Ramos (cell line): ENCODE results near the gene TBCK.
"Not testable (repeated sequence)": the region's sequence is repeated elsewhere in the genome, so short reads cannot be mapped to it uniquely, and the experiment has no call there.

Experiments used
- in situ Hi-C: fragments of 300-500 bp; cut with MboI; formaldehyde crosslinking; loops from one replicate; pipeline ENCODE4 v1.14.3; 2022; ENCODE audit warnings: low sequenced_read_pairs; ENCODE audit not compliant: unreplicated experiment

Gene TBCK

DNA sequence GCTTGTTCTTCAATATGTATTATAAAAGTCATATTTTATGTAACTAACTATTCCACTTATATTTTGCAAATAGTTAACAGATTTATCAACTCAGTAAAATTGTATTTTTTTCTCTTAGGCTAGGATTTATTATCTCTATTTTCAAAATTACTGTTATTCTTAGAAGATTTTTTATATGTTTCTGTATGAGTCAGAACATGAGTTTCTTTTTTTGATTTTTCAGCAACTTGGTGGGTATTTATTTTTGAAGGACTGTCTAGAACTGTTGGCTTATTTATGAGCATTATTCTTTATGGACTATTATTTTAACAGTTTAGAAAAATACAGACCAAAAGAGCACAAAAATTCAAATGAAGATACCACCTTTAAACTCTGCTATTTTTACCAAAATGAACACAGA, 7.1 kb upstream of the TBCK start:
- in situ Hi-C loops = no loop called here

DNA sequence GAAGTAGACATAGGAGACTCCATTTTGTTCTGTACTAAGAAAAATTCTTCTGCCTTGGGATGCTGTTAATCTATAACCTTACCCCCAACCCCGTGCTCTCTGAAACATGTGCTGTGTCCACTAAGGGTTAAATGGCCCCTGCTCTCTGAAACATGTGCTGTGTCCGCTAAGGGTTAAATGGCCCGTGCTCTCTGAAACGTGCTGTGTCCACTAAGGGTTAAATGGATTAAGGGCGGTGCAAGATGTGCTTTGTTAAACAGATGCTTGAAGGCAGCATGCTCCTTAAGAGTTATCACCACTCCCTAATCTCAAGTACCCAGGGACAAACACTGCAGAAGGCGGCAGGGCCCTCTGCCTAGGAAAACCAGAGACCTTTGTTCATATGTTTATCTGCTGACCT, 5.8 kb upstream of the TBCK start:
- in situ Hi-C loops = not testable (repeated sequence)

DNA sequence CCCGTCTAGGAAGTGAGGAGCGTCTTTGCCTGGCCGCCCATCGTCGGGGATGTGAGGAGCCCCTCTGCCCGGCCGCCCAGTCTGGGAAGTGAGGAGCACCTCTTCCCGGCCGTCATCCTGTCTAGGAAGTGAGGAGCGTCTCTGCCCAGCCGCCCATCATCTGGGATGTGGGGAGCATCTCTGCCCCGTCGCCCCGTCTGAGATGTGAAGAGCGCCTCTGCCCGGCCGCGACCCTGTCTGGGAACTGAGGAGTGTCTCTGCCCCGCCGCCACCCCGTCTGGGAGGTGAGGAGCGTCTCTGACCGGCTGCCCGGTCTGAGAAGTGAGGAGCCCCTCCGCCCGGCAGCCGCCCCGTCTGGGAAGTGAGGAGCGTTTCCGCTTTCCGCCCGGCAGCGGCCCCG, 5.2 kb upstream of the TBCK start:
- in situ Hi-C loops = not testable (repeated sequence)

DNA sequence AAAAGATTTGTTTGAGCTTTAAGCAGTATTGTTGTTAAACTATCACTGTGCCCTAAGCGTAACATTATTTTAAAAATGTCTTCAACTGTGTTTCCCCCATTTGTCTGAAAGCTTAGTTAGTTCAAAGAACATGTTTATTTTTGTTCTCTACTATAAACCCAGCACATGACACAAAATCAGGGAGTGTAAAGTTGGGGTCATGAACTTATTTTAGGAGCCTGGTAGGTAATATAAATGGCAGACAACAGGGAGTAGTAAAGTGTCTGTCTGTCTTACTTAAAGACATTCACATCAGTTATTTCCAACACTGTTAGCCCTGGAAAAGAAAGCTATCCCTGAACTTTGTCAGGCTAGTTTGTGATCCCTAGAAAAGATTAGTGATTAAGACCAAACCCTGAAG, 4.2 kb upstream of the TBCK start:
- in situ Hi-C loops = no loop called here

DNA sequence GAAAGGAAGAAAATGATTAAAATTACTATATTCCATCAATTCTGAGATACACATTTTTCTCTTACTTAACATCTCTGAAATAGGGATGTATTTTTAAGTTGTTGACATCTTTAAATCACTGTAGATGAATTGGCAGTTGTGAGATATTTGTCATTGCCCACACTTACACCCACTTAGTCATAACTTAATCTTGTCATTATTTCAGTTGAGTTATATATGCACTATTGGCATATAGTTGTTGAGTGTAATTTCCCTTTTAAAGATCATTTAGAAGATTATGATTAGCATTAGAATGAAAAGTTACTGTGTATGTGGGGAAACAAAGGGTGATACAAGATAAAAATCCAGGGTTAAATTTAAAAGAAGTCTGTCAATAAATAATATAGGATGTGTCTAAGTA, 2.5 kb upstream of the TBCK start:
- in situ Hi-C loops = no loop called here

GRCh38 chr4:106317815-106318214, 1.8 kb upstream of the TBCK start:
- in situ Hi-C loops = no loop called here

GRCh38 chr4:106316773-106317409, 882 bp upstream of the TBCK start:
- in situ Hi-C loops = no loop called here

DNA sequence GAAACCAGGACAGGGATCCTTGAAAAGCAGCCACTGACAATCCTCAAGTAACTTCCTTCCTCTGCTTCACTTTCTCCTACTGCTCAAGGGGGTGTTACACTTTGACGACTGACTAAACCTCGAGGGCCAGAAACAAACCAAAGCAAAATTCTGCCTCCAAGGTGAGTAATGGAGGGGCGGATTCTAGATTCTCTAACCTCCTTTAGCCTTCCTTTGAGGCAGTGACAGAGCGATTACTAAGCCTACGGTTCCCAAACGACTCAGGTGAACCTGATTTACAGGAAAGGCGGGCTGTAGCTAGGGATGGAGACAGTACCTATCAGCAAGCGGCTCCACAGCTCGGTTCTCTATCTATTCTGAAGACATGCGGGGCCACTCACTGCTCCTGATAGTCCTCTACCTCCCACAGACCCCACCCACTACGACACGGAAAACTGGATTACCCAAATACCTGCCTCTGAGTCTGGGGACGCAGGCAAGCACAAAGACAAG, 487 bp downstream of the TBCK start:
- in situ Hi-C loops = no loop called here

DNA sequence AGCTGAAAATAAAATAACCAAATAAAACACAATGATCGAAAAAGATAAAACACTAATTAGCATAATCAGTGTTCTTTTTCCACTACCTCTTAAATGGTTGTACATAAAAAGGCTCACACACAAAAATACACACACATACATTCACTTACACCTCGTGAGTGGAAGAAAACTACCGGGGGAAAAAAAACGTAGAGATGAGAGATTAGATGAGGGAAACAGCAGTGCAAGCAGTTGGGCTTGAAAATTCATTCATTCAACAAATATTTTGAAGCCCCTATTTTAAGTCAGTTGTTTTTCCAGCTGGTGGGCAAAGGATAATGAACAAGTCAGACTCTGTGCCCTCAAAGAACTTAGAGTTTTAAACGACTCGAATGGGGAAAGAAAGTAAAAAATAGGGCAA, 1.0 kb downstream of the TBCK start:
- in situ Hi-C loops = no loop called here

GRCh38 chr4:106312997-106313522, 2.9 kb downstream of the TBCK start:
- in situ Hi-C loops = no loop called here

DNA sequence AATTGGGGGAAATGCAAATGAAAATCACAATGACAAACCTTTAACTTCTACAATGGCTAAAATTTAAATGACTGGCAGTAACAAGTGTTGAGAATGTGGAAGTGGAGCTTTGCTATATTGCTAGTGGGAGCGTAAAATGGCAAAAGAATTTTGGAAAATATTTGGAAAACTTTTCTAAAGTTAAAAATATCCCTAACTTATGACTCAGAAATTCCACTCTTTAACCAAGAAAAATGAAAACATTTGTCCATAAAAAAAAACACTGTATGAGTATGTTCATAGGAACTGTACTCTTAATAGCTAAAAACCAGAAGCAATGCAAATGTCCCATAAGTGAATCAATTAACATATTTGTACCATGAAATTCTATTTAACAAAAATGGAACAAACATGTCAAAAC, 3.6 kb downstream of the TBCK start:
- in situ Hi-C loops = no loop called here

DNA sequence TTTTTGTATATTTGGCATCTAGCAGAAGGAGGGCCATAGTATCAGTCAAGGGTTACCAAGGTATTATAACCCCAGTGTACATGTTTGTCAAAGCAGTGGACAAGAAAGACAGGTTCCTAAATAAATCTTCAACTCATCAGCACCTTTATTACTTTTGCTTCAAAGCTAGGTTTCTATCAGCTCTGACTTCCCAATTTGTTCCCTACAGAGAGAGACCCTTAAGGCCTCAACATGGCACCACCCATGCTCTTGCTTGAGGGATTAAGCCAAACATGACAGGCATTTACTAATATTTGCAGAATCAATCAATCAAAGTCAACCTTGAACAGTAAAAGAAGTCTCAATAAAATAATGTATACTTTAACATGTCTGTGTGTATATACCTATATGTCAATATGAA, 9.4 kb downstream of the TBCK start:
- in situ Hi-C loops = no loop called here

GRCh38 chr4:106305435-106306055, 10.5 kb downstream of the TBCK start:
- in situ Hi-C loops = no loop called here

GRCh38 chr4:106304632-106305031, 11.4 kb downstream of the TBCK start:
- in situ Hi-C loops = no loop called here

DNA sequence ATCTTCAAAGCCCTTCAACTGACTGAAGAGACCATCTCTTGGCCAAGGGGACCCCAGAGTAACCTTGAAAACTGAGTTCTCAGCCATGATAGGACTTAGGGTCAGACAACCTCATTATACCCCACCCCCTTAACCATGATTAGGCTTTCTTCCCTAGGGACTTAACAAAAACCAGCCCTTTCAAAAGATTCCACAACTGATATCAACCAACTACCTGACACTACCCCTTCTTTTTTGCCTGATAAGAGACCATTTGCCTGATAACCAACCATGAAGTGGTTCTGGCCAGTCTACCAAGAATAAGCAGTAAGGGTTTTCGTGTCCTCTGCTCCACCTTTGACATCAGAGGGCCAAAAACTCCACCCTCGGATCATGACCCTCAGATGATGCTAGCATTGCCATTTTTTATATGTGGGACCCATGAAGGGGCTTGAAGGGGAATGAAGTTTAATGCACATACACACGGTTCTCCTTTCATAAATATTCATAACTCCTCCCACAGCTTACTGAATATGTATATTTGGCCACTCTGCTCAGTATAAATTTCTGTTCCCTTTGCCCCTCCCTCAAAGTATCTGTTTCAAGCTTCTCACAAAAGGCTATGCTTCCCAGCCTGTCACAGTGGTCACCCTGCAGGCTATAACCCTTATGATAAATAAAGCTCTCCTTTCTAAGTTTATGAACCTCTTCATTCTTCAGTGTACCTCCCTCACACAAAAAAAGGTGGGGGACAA, 12.3 kb downstream of the TBCK start:
- in situ Hi-C loops = no loop called here

GRCh38 chr4:106302062-106302438, 14.0 kb downstream of the TBCK start:
- in situ Hi-C loops = no loop called here

DNA sequence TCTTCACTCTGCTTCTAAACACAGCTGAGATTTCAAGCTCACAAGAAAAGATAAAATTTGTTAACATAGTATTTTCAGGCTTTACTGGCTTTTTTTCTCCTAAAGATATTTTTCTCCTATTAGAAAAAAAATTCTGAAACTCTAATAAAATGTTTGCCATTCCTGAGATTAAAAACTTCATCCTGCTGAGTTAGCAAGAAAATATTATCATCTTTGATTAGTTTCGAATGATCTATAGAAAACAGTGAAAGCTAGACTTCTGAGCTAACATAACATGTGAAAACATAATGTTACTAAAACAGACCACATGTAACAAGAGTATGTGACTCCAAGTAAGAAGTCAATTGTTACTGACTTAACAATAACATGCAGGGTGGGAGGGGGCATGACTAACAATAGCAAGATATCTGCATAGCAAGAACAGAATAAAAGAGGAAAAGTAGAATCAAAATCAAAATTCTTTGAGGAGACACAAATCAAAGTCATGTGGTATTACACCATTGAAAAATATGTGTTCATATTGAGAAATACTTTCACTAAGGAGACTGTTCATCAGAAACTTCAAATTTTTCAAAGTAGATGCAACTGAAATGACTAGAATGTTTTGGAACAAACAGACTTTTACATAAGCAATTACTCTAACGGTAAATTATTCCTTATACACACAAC, 14.5 kb downstream of the TBCK start:
- in situ Hi-C loops = no loop called here

DNA sequence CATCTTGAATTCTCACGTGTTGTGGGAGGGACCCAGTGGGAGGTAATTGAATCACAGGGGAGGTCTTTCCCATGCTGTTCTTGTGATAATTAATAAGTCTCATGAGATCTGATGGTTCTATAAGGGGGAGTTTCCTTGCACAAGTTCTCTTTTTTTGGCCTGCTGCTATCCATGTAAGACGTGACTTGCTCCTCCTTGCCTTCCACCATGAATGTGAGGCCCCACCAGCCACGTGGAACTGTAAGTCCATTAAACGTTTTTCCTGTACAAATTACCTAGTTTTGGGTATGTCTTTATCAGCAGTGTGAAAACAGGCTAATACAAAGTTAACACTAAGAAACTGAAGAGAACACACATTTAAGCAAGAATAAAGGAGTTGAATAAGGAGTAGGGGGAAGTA, 16.0 kb downstream of the TBCK start:
- in situ Hi-C loops = no loop called here

- in situ Hi-C loops = no loop called here
Observed at GRCh38 chr4:106297245-106298035, 18.6 kb downstream of the TBCK start.

DNA sequence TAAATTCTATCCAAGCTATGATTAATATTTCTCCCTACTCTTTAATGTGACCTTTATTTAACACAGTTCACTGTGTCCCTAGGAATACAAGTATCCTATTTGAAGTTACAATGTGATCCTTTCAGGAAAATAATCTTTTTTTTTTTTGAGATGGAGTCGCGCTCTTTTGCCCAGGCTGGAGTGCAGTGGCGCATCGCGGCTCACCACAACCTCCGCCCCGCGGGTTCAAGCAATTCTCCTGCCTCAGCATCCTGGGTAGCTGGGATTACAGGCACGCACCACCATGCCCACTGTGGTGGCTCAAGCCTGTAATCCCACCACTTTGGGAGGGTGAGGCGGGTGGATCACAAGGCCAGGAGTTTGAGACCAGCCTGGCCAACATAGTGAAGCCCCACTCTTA, 21.9 kb downstream of the TBCK start:
- in situ Hi-C loops = no loop called here
